GM21529 (cell line): ENCODE data around the gene SOCS4.

ENCODE experiments used
- ATAC-seq: cut with Tn5 transposase; IDR thresholded peaks from one replicate; pipeline ENCODE4 v1.9.1; 2021; ENCODE audit not compliant: unreplicated experiment

The SOCS4 gene

DNA sequence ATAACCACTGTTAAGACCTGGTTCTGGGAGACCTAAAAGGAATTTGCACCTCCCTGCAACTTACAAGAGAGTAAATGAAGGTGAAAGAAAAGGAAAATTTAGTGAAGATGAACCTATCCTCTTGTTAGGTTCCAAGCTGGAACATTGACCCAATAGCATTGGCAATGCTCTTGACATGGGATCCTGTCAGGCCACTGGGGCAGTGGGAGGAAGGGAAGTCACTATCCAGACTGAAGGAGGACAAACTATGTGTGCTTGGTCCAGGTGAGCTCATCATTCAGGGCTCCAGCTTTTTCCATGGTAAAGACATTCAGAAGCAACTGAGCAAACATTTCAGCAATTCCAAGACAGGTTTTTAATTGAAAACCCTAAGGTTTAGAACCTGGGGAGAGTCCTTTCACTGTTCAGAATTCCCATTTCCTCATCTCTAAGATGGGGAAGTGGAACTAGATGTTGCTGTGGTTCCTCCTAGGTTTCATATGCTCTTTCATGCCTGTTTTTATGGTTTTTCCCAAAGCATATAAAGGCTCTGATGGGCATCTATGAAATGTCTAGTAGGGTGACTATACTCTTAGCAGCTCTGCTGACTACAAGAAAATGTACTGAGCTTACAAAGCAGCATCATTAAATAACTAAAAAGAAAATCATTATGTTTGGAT, 57.5 kb downstream of the SOCS4 start:
- no peak for ATAC-seq

DNA sequence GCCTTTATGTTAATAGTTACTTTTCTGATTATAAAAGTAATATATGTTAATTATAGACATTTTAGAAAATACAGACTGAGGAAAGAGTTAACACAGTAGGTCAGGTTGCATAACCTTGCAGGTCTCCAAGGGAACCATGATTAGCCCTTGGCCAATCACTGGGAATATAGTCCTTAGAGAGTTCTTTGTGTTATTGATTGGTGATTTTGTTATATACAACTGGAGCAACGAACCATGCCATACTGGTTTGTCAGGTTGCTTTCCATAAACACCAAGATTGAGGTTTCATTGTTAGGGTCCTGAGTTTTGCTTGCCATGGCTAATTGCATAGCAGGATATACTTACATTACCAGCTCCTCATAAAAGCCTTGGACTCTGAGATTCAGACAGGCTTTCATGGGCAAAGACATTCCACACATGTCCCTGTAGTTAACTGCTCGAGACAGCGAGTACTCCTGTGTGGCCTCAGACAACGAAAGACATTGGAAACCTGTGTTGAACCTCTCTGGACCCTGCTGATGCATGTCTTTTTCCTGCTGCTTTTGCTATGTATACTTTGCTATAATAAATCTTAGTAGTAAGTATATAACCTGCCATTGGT, 58.1 kb downstream of the SOCS4 start:
- no peak for ATAC-seq

DNA sequence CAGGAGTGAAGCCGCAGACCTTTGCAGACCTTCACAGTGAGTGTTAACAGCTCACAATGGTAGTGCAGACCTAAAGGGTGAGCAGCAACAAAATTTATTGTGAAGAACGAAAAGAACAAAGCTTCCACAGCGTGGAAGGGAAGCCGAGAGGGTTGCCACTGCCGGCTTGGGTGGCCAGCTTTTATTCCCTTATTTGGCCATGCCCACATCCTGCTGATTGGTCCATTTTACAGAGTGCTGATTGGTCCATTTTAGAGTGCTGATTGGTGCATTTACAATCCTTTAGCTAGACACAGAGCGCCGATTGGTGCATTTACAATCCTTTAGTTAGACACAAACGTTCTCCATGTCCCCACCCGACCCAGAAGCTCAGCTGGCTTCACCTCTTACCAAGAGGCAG, 59.9 kb downstream of the SOCS4 start:
- no peak for ATAC-seq

DNA sequence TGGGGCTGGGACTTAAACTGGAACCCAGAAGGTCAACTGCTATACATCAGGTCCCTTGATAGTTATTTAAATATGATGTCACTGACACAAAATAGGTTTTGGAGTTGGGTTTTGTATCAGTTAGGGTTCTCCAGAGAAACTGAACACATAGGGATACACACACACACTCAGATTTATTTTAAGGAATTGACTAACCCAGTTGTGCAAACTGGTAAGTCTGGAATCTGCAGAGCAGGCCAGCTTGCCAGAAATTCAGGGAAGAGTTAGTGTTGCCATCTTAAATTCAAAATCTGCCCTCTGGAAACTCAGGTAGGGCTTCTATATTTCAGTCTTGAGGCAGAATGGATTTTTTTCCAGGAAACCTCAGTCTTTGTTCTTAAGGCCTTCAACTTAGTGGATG, 61.3 kb downstream of the SOCS4 start:
- ATAC-seq, result no peak

DNA sequence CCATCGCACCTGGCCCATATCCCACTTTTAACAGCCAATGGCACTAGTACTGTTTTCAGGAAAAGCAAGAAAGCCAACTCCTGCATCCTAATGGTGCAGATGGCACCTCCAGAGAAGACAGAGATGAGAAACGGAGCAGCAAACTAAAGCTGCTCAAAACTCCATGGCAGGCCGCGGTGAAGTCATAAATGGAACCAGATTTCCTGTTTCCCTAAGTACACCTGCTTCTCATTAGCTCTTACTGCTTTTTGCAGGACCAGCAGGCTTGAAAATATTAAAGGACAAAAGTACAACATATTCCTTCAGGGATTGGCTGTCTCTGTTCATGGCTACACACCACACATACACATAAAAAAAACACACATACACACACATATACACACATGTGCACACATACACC, 65.3 kb downstream of the SOCS4 start:
- no peak for ATAC-seq

DNA sequence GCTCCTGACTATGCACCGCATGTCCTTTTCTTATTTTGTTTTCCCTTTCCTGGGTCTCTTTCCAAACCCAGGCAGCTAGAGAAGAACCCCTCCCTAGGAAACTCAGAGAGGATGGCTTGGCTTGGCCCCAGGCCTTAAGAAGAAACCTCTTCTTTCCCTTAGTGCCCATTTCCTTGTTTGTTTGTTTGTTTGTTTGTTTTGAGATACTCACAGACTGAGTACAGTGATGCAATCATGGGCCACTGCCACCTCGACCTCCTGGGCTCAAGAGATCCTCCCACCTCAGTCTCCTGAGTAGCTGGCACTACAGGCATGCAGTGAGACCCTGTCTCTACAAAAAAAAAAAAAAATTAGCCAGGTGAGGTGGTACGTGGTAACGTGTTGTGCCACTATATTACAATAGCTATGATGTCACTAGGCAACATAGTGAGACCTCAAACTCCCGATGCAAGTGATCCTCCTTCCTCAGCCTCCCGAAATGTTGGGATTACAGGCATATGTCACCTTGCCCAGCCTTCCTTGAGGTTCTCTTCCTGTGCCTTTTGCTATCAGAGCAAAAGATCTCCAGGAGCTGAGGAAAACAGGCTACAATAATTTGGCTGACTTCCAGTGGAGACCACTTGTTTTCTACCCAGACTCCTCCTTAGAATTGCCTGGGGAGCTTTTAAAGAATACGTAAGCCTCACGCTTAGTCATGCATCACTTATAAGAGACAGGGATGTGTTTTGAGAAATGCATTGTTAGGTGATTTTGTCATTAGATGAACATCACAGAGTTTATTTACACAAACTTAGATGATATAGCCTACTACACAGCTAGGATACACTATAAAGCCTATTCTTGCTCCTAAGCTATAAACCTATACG, 67.5 kb downstream of the SOCS4 start:
- ATAC-seq, result no peak

DNA sequence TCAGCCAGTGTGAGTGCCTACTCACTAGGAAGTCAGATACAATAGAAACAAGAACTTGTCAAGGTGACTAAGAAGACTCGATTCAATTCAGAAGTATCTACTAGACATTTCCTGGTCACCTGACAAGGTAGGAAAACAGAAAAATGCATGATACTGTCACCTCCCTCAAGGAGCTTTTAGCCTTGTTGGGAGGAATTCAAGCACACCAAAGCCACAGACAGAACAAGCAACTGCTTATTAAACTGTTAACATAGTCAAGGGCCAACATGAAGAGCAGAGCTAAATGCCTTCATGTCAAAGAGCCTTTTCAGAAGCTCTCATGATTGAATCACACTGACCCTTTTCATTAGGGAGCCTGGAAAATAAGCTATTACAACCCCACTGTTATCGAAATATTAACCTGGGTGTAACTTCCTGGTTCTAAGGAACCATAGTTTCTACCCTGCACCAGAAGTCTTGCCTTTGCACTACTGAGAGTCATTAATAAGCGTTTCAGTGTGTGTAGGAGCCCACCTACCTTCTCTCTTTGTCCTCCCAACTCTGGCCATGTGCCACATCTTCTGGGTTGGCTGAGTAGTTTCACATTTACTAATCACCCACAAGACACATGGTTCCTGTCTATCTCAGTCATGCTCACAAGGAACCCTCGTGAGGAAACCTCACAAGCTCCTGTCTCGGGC, 71.0 kb downstream of the SOCS4 start:
- ATAC-seq, result peak; percentile 62

DNA sequence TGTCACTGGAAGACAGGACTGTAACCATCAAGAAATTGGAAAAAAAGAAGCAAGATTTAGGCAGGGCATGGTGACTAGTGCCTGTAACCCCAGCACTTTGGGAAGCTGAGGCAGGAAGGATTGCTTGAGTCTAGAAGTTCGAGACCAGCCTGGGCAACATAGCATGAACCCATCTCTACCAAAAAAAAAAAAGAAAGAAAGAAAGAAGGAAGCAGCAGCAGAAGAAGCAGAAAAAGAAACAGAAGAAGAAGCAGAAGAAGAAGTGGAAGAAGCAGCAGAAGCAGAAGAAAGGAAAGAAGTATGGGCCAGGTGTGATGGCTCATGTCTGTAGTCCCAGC, 71.5 kb downstream of the SOCS4 start:
- no peak for ATAC-seq
